ENCODE results near the gene ASB18. TPM values are rescaled to one million over a fixed set of nuclear protein-coding genes. Genes with fewer than 3 reads are reported as not detected.
"Not testable (repeated sequence)": the region's sequence is repeated elsewhere in the genome, so short reads cannot be mapped to it uniquely, and the experiment has no call there.

The ASB18 gene
- total and polyA plus RNA-seq, 3 experiments from 2014 or later = not detected

GRCh38 chr2:236281423-236281822, 17.2 kb upstream of the ASB18 start:
- Histone ChIP-seq H3K4me3 (ENCODE audit: low read length) (no peak overlapping the region), H3K27ac (ENCODE audit: low read depth, low read length) (no peak overlapping the region), H3K4me1 (ENCODE audit: insufficient read depth, low read length) (no peaks in the 10 kb centered on the region), H3K27me3 (ENCODE audit: insufficient read depth, low read length, poor library complexity, severe bottlenecking) (no peaks in the 10 kb centered on the region), H3K36me3 (ENCODE audit: insufficient read depth, low read length) (no peaks in the 10 kb centered on the region), H3K9me3 (ENCODE audit: low read length) (no peaks in the 10 kb centered on the region)
- POLR2A ChIA-PET = no interaction called here
- Mint-ChIP-seq H3K4me1 (no peaks in the 10 kb centered on the region), H3K9me3 (peaks cover 0 to 6% (median 2%) of the 10 kb centered on the region in 5 donors), H3K36me3 (no peaks in the 10 kb centered on the region), H3K27ac (no peak overlapping the region), H3K27me3 (peaks cover 5 to 31% of the 10 kb centered on the region in 2 donors), H3K4me3 (no peak overlapping the region)
- CTCF ChIA-PET = no interaction called here
- no peak for DNase-seq

- H3K4me1 Mint-ChIP-seq = no peaks in the 10 kb centered on the region
- POLR2A ChIA-PET = no interaction called here
- no peak for DNase-seq
Measured at GRCh38 chr2:236273126-236273525, 8.9 kb upstream of the ASB18 start.

GRCh38 chr2:236271851-236272250, 7.6 kb upstream of the ASB18 start:
- Histone ChIP-seq H3K4me3 (ENCODE audit: low read length) (no peak overlapping the region), H3K27me3 (ENCODE audit: insufficient read depth, low read length, poor library complexity, severe bottlenecking) (no peaks in the 10 kb centered on the region), H3K4me1 (ENCODE audit: insufficient read depth, low read length) (no peaks in the 10 kb centered on the region), H3K27ac (ENCODE audit: low read depth, low read length) (no peak overlapping the region), H3K36me3 (ENCODE audit: insufficient read depth, low read length) (no peaks in the 10 kb centered on the region), H3K9me3 (ENCODE audit: low read length) (no peaks in the 10 kb centered on the region)
- no peak overlapping the region for H3K4me3 Mint-ChIP-seq
- no peaks in the 10 kb centered on the region for H3K4me1 Mint-ChIP-seq
- POLR2A ChIA-PET = no interaction called here
- CTCF ChIA-PET = no interaction called here
- H3K27me3 Mint-ChIP-seq = peaks cover 16 to 36% of the 10 kb centered on the region in 2 donors
- no peaks in the 10 kb centered on the region for H3K36me3 Mint-ChIP-seq
- no peak for DNase-seq
- H3K27ac Mint-ChIP-seq = no peak overlapping the region
- peaks cover 0 to 19% (median 8%) of the 10 kb centered on the region in 5 donors for H3K9me3 Mint-ChIP-seq

More at GRCh38 chr2:236273126-236273525, 8.9 kb upstream of the ASB18 start:
- CTCF ChIA-PET = no interaction called here
- Mint-ChIP-seq H3K36me3 (no peaks in the 10 kb centered on the region), H3K4me3 (no peak overlapping the region), H3K27me3 (peaks cover 14 to 49% of the 10 kb centered on the region in 2 donors), H3K9me3 (peaks cover 0 to 21% (median 8%) of the 10 kb centered on the region in 5 donors), H3K27ac (no peak overlapping the region)
- no peak overlapping the region for H3K4me3 ChIP-seq (ENCODE audit: low read length)
- H3K27me3 ChIP-seq (ENCODE audit: insufficient read depth, low read length, poor library complexity, severe bottlenecking) = no peaks in the 10 kb centered on the region
- H3K36me3 ChIP-seq (ENCODE audit: insufficient read depth, low read length) = no peaks in the 10 kb centered on the region
- no peaks in the 10 kb centered on the region for H3K9me3 ChIP-seq (ENCODE audit: low read length)
- no peaks in the 10 kb centered on the region for H3K4me1 ChIP-seq (ENCODE audit: insufficient read depth, low read length)
- H3K27ac ChIP-seq (ENCODE audit: low read depth, low read length) = no peak overlapping the region

- H3K9me3 ChIP-seq (ENCODE audit: low read length); H3K36me3 Mint-ChIP-seq; H3K27me3 ChIP-seq (ENCODE audit: insufficient read depth, low read length, poor library complexity, severe bottlenecking); H3K27ac ChIP-seq (ENCODE audit: low read depth, low read length); CTCF ChIA-PET; H3K27ac Mint-ChIP-seq; H3K36me3 ChIP-seq (ENCODE audit: insufficient read depth, low read length); H3K4me3 Mint-ChIP-seq; POLR2A ChIA-PET; H3K4me3 ChIP-seq (ENCODE audit: low read length); H3K4me1 Mint-ChIP-seq; H3K4me1 ChIP-seq (ENCODE audit: insufficient read depth, low read length); DNase-seq: not testable (repeated sequence)
- peaks cover 19 to 29% of the 10 kb centered on the region in 2 donors for H3K27me3 Mint-ChIP-seq
- peaks cover 0 to 19% (median 8%) of the 10 kb centered on the region in 5 donors for H3K9me3 Mint-ChIP-seq
Measured at GRCh38 chr2:236269876-236270275, 5.7 kb upstream of the ASB18 start.

GRCh38 chr2:236265675-236266074, 1.5 kb upstream of the ASB18 start:
- no peak overlapping the region for H3K27ac Mint-ChIP-seq
- Histone ChIP-seq H3K9me3 (ENCODE audit: low read length) (no peaks in the 10 kb centered on the region), H3K36me3 (ENCODE audit: insufficient read depth, low read length) (no peaks in the 10 kb centered on the region), H3K27ac (ENCODE audit: low read depth, low read length) (no peak overlapping the region), H3K27me3 (ENCODE audit: insufficient read depth, low read length, poor library complexity, severe bottlenecking) (no peaks in the 10 kb centered on the region), H3K4me1 (ENCODE audit: insufficient read depth, low read length) (no peaks in the 10 kb centered on the region), H3K4me3 (ENCODE audit: low read length) (no peak overlapping the region)
- peaks cover 20 to 23% of the 10 kb centered on the region in 2 donors for H3K27me3 Mint-ChIP-seq
- H3K4me1 Mint-ChIP-seq = no peaks in the 10 kb centered on the region
- no peaks in the 10 kb centered on the region for H3K36me3 Mint-ChIP-seq
- H3K9me3 Mint-ChIP-seq = peaks cover 0 to 14% (median 12%) of the 10 kb centered on the region in 5 donors
- CTCF ChIA-PET = no interaction called here
- POLR2A ChIA-PET = no interaction called here
- H3K4me3 Mint-ChIP-seq = no peak overlapping the region
- no peak for DNase-seq

GRCh38 chr2:236262238-236262637, 2.0 kb downstream of the ASB18 start:
- H3K4me1 Mint-ChIP-seq = no peaks in the 10 kb centered on the region
- no peaks in the 10 kb centered on the region for H3K36me3 Mint-ChIP-seq
- POLR2A ChIA-PET = no interaction called here
- H3K27ac Mint-ChIP-seq = no peak overlapping the region
- peaks cover 22 to 38% of the 10 kb centered on the region in 2 donors for H3K27me3 Mint-ChIP-seq
- Histone ChIP-seq H3K4me1 (ENCODE audit: insufficient read depth, low read length) (no peaks in the 10 kb centered on the region), H3K9me3 (ENCODE audit: low read length) (no peaks in the 10 kb centered on the region), H3K27ac (ENCODE audit: low read depth, low read length) (no peak overlapping the region), H3K36me3 (ENCODE audit: insufficient read depth, low read length) (no peaks in the 10 kb centered on the region), H3K4me3 (ENCODE audit: low read length) (no peak overlapping the region), H3K27me3 (ENCODE audit: insufficient read depth, low read length, poor library complexity, severe bottlenecking) (peaks cover 3% of the 10 kb centered on the region)
- no peak for DNase-seq
- CTCF ChIA-PET = no interaction called here
- no peak overlapping the region for H3K4me3 Mint-ChIP-seq
- peaks cover 0 to 9% (median 2%) of the 10 kb centered on the region in 5 donors for H3K9me3 Mint-ChIP-seq

- ChIA-PET CTCF (no interaction called here), POLR2A (no interaction called here)
- Histone ChIP-seq H3K36me3 (ENCODE audit: insufficient read depth, low read length) (no peaks in the 10 kb centered on the region), H3K9me3 (ENCODE audit: low read length) (no peaks in the 10 kb centered on the region), H3K4me3 (ENCODE audit: low read length) (no peak overlapping the region), H3K27ac (ENCODE audit: low read depth, low read length) (no peak overlapping the region), H3K4me1 (ENCODE audit: insufficient read depth, low read length) (no peaks in the 10 kb centered on the region), H3K27me3 (ENCODE audit: insufficient read depth, low read length, poor library complexity, severe bottlenecking) (peaks cover 3% of the 10 kb centered on the region)
- Mint-ChIP-seq H3K4me3 (no peak overlapping the region), H3K36me3 (no peaks in the 10 kb centered on the region), H3K4me1 (no peaks in the 10 kb centered on the region), H3K27ac (no peak overlapping the region), H3K9me3 (peaks cover 0 to 9% (median 2%) of the 10 kb centered on the region in 5 donors), H3K27me3 (peaks cover 22 to 42% of the 10 kb centered on the region in 2 donors)
- DNase-seq = no peak
Measured at GRCh38 chr2:236261452-236261851, 2.8 kb downstream of the ASB18 start.

GRCh38 chr2:236259371-236259770, 4.8 kb downstream of the ASB18 start:
- Mint-ChIP-seq H3K27ac (no peak overlapping the region), H3K9me3 (peaks cover 0 to 9% (median 2%) of the 10 kb centered on the region in 5 donors), H3K4me3 (no peak overlapping the region), H3K36me3 (no peaks in the 10 kb centered on the region), H3K27me3 (peaks cover 18 to 42% of the 10 kb centered on the region in 2 donors), H3K4me1 (no peaks in the 10 kb centered on the region)
- Histone ChIP-seq H3K4me3 (ENCODE audit: low read length) (no peak overlapping the region), H3K9me3 (ENCODE audit: low read length) (no peaks in the 10 kb centered on the region), H3K27me3 (ENCODE audit: insufficient read depth, low read length, poor library complexity, severe bottlenecking) (peaks cover 3% of the 10 kb centered on the region), H3K4me1 (ENCODE audit: insufficient read depth, low read length) (no peaks in the 10 kb centered on the region), H3K27ac (ENCODE audit: low read depth, low read length) (no peak overlapping the region), H3K36me3 (ENCODE audit: insufficient read depth, low read length) (no peaks in the 10 kb centered on the region)
- ChIA-PET CTCF (no interaction called here), POLR2A (no interaction called here)
- DNase-seq = no peak

GRCh38 chr2:236257575-236257974, 6.6 kb downstream of the ASB18 start:
- peaks cover 15 to 42% of the 10 kb centered on the region in 2 donors for H3K27me3 Mint-ChIP-seq
- ChIA-PET CTCF (no interaction called here), POLR2A (no interaction called here)
- no peaks in the 10 kb centered on the region for H3K4me1 Mint-ChIP-seq
- no peak overlapping the region for H3K4me3 Mint-ChIP-seq
- no peak overlapping the region for H3K4me3 ChIP-seq (ENCODE audit: low read length)
- no peak overlapping the region for H3K27ac ChIP-seq (ENCODE audit: low read depth, low read length)
- peaks cover 3% of the 10 kb centered on the region for H3K27me3 ChIP-seq (ENCODE audit: insufficient read depth, low read length, poor library complexity, severe bottlenecking)
- H3K36me3 Mint-ChIP-seq = no peaks in the 10 kb centered on the region
- DNase-seq = no peak
- no peaks in the 10 kb centered on the region for H3K36me3 ChIP-seq (ENCODE audit: insufficient read depth, low read length)
- no peaks in the 10 kb centered on the region for H3K9me3 ChIP-seq (ENCODE audit: low read length)
- H3K9me3 Mint-ChIP-seq = peaks cover 0 to 6% (median 2%) of the 10 kb centered on the region in 5 donors
- no peaks in the 10 kb centered on the region for H3K4me1 ChIP-seq (ENCODE audit: insufficient read depth, low read length)
- no peak overlapping the region for H3K27ac Mint-ChIP-seq

Data from CD8-positive, alpha-beta memory T cell (primary cell).